HG03565 (cell line): Measurements from ENCODE around the gene RPS6KA2.
"Not testable (repeated sequence)": the region's sequence is repeated elsewhere in the genome, so short reads cannot be mapped to it uniquely, and the experiment has no call there.

Experiments
- ATAC-seq: cut with Tn5 transposase; IDR thresholded peaks from one replicate; pipeline ENCODE4 v1.9.1; 2021; ENCODE audit warnings: mild to moderate bottlenecking, moderate library complexity; ENCODE audit not compliant: unreplicated experiment

Gene RPS6KA2

GRCh38 chr6:166636191-166636933, 9.3 kb upstream of the RPS6KA2 start:
- ATAC-seq = no peak

GRCh38 chr6:166635013-166635970, 8.2 kb upstream of the RPS6KA2 start:
- no peak for ATAC-seq

GRCh38 chr6:166634581-166634980, 7.5 kb upstream of the RPS6KA2 start:
- ATAC-seq = not testable (repeated sequence)

- ATAC-seq = peak; percentile 39
Measured at GRCh38 chr6:166633732-166634535, 6.9 kb upstream of the RPS6KA2 start.

GRCh38 chr6:166632731-166633130, 5.7 kb upstream of the RPS6KA2 start:
- ATAC-seq = no peak

- no peak for ATAC-seq
Measured at GRCh38 chr6:166630462-166630861, 3.4 kb upstream of the RPS6KA2 start.

- ATAC-seq = no peak
Measured at GRCh38 chr6:166629628-166630027, 2.6 kb upstream of the RPS6KA2 start.

- peak; percentile 18 for ATAC-seq
Measured at GRCh38 chr6:166627875-166628801, 1.1 kb upstream of the RPS6KA2 start.

- peak; percentile 7 for ATAC-seq
Measured at GRCh38 chr6:166626177-166627032, 646 bp downstream of the RPS6KA2 start.

- ATAC-seq = no peak
Measured at GRCh38 chr6:166625356-166625755, 1.7 kb downstream of the RPS6KA2 start.

- no peak for ATAC-seq
Measured at GRCh38 chr6:166624275-166624674, 2.8 kb downstream of the RPS6KA2 start.

GRCh38 chr6:166623318-166623717, 3.7 kb downstream of the RPS6KA2 start:
- ATAC-seq = no peak

GRCh38 chr6:166621114-166621540, 5.9 kb downstream of the RPS6KA2 start:
- no peak for ATAC-seq

GRCh38 chr6:166620478-166621113, 6.5 kb downstream of the RPS6KA2 start:
- no peak for ATAC-seq

GRCh38 chr6:166619912-166620311, 7.1 kb downstream of the RPS6KA2 start:
- ATAC-seq = no peak

- ATAC-seq = no peak
Measured at GRCh38 chr6:166618866-166619761, 7.9 kb downstream of the RPS6KA2 start.

GRCh38 chr6:166618251-166618650, 8.8 kb downstream of the RPS6KA2 start:
- ATAC-seq = no peak
